Astrocyte (in vitro differentiated cells and primary cell): ENCODE data around the gene APPBP2.

Experiments
- CTCF ChIP-seq: IDR thresholded peaks from 2 replicates; pipeline ENCODE4 v1.5.1; 2011; ENCODE audit warnings: low read depth, mild to moderate bottlenecking, inconsistent platforms, low read length, moderate library complexity; ENCODE audit not compliant: insufficient read depth
- EZH2 ChIP-seq: IDR thresholded peaks from 2 replicates; pipeline ENCODE4 v1.6.1; 2012; ENCODE audit warnings: mild to moderate bottlenecking, low read length, inconsistent platforms; ENCODE audit not compliant: insufficient read depth

DNA sequence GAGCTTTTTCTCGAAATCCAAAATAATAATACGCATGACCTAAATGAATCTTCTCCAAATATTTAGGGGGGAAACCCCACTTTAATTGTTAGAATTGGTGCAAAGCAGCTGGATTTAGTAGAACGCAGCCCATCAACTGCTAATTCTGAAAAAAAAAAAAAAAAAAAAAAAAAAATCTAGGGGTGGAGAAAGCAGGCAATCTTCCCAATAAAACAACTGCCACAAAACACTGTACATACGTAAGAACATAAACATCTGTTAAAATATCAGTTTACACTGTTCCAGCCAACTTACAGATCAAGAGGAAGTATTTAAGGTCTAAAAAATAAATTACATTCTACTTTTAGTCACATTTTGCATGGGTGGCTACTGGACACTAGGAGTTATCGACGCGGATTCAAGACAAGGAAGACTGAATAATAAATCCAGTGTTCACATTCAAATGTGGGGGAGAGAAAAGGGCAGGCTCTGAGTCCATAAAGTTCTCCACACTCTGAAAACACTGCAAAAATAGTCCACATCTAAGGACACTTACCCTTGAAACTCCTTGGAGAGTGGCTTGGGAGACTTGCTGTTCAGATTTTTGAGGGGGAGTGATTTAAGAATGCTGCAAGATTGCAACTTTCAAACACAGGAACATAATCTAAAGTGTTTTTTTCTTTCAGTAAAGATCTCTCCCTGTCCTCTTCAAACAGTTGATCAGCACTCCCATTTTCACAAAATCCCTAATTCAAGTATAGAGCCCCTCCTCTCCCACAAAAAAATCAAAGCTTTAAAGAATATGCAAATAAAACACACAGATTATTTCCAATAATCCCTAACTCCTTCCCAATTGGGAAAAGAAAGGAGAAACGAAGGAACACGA, 1.3 kb downstream of the APPBP2 start:
- TF ChIP-seq CTCF (no peak), EZH2 (no peak)
